ENCODE measurements around the gene PROM2. TPM values are rescaled to one million over a fixed set of nuclear protein-coding genes. Genes with fewer than 3 reads are reported as not detected.

The PROM2 gene
- polyA plus RNA-seq, 1 donor (not counting 4 experiments of a cell fraction or from before 2014, with no cell fraction given), result 11.4 TPM

DNA sequence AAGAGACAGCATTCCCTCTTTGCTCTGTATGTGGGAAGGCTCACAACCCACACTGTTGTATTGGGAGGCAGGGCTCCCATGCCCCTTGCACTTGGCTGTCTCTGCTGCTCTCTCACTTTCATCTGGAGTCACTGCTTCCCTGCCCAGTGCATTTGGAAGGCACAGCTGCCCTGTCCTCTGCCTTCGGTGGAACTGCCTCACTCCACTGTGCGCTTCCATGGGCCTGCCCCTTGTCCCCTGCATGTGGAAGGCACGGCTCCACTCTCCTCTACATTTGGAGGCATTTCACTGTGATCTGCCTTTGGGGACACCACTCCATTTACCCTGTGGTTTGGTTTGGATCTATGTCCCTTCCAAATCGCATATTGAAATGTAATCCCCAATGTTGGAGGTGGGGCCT lies 9.1 kb upstream of the PROM2 start:
- Histone ChIP-seq H2AFZ (ENCODE audit: control insufficient read depth, low read length) (no peak overlapping the region), H3K9me1 (ENCODE audit: control insufficient read depth, extremely low read depth, insufficient read depth, low read length) (no peaks in the 10 kb centered on the region), H3K4me2 (ENCODE audit: control insufficient read depth, extremely low read depth, insufficient read depth, low read depth, low read length) (no peak overlapping the region), H3K36me3 (ENCODE audit: control insufficient read depth in 2 of 2, extremely low read depth in 1 of 2, insufficient read depth in 2 of 2, low read length in 2 of 2) (no peaks in the 10 kb centered on the region), H3K79me2 (ENCODE audit: control insufficient read depth, insufficient read depth, low read length) (no peaks in the 10 kb centered on the region), H3K9me3 (ENCODE audit: control insufficient read depth, low read depth, low read length) (no peaks in the 10 kb centered on the region), H3K4me3 (ENCODE audit: control insufficient read depth in 2 of 3, extremely low read depth in 1 of 3, insufficient read depth in 2 of 3, low read depth in 1 of 3, low read length in 3 of 3) (no peak overlapping the region), H4K20me1 (ENCODE audit: control insufficient read depth, extremely low read depth, insufficient read depth, low read length) (no peaks in the 10 kb centered on the region), H3K9ac (ENCODE audit: control insufficient read depth, extremely low read depth, insufficient read depth, low read length) (no peak overlapping the region), H3K4me1 (ENCODE audit: control insufficient read depth, extremely low read depth, insufficient read depth, low read length) (peaks cover 25% of the 10 kb centered on the region), H3K27me3 (ENCODE audit: control insufficient read depth, extremely low read depth, insufficient read depth, low read length) (no peaks in the 10 kb centered on the region), H3K27ac (ENCODE audit: control insufficient read depth, insufficient read depth, low read length) (no peak overlapping the region)
- dilution Hi-C loops (cut with MboI; ENCODE audit: extremely low pct_ligation_motif_present, low sequenced_read_pairs), result no loop called here
- FAIRE-seq (no peak), DNase-seq (ENCODE audit: low read depth, low spot score) (no peak)
- no peak for TF ChIP-seq EZH2 (IDR thresholded peaks at IDR 0.05; ENCODE audit: low read length)
- TF ChIP-seq, protein P1, sequence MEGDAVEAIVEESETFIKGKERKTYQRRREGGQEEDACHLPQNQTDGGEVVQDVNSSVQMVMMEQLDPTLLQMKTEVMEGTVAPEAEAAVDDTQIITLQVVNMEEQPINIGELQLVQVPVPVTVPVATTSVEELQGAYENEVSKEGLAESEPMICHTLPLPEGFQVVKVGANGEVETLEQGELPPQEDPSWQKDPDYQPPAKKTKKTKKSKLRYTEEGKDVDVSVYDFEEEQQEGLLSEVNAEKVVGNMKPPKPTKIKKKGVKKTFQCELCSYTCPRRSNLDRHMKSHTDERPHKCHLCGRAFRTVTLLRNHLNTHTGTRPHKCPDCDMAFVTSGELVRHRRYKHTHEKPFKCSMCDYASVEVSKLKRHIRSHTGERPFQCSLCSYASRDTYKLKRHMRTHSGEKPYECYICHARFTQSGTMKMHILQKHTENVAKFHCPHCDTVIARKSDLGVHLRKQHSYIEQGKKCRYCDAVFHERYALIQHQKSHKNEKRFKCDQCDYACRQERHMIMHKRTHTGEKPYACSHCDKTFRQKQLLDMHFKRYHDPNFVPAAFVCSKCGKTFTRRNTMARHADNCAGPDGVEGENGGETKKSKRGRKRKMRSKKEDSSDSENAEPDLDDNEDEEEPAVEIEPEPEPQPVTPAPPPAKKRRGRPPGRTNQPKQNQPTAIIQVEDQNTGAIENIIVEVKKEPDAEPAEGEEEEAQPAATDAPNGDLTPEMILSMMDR (optimal IDR thresholded peaks at IDR 0.05 in 1 of 3, IDR thresholded peaks at IDR 0.05 in 1 of 3, conservative IDR thresholded peaks at IDR 0.05 in 1 of 3; ENCODE audit: extremely low read depth in 1 of 3, insufficient read depth in 2 of 3, low read length in 3 of 3), result no peak

DNA sequence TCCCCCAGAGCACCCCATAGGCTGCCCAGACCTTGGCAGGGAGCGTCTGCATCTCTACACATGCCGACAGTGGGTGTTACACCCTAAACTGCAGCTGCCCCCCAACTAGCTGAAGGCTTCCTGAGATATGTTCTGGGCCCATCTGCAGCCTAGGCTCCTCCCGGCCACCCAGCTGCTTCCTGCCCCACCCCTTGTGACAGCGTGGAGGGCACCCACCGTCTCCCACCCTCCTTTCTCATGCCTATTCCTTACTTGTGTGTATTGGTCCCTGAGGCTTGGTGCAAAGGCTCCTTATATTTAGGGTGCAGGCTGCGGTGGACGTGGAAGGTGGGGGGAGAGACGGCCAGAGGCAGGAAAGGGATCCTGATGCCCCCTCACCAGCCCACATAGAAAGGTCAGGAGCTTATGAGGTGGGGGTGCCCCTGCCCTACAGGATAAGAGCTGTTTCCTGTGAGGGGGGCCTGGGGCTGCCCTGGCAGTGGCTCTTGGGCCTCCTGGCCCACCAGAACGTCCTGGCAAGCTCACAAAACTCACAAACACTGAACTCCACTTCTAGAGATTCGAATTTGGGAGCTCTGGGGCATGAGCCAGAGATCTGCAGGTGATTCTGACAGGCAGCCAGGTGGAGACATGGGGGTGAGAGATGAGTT lies 7.3 kb upstream of the PROM2 start:
- Histone ChIP-seq H3K4me2 (ENCODE audit: control insufficient read depth, extremely low read depth, insufficient read depth, low read depth, low read length) (no peak overlapping the region), H3K9ac (ENCODE audit: control insufficient read depth, extremely low read depth, insufficient read depth, low read length) (no peak overlapping the region), H3K9me1 (ENCODE audit: control insufficient read depth, extremely low read depth, insufficient read depth, low read length) (no peaks in the 10 kb centered on the region), H2AFZ (ENCODE audit: control insufficient read depth, low read length) (no peak overlapping the region), H3K36me3 (ENCODE audit: control insufficient read depth in 2 of 2, extremely low read depth in 1 of 2, insufficient read depth in 2 of 2, low read length in 2 of 2) (no peaks in the 10 kb centered on the region), H3K4me1 (ENCODE audit: control insufficient read depth, extremely low read depth, insufficient read depth, low read length) (peaks cover 17% of the 10 kb centered on the region), H3K27me3 (ENCODE audit: control insufficient read depth, extremely low read depth, insufficient read depth, low read length) (no peaks in the 10 kb centered on the region), H3K9me3 (ENCODE audit: control insufficient read depth, low read depth, low read length) (no peaks in the 10 kb centered on the region), H3K79me2 (ENCODE audit: control insufficient read depth, insufficient read depth, low read length) (no peaks in the 10 kb centered on the region), H3K27ac (ENCODE audit: control insufficient read depth, insufficient read depth, low read length) (no peak overlapping the region), H4K20me1 (ENCODE audit: control insufficient read depth, extremely low read depth, insufficient read depth, low read length) (no peaks in the 10 kb centered on the region), H3K4me3 (ENCODE audit: control insufficient read depth in 2 of 3, extremely low read depth in 1 of 3, insufficient read depth in 2 of 3, low read depth in 1 of 3, low read length in 3 of 3) (no peak overlapping the region)
- dilution Hi-C loops (cut with MboI; ENCODE audit: extremely low pct_ligation_motif_present, low sequenced_read_pairs), result no loop called here
- no peak for DNase-seq (ENCODE audit: low read depth, low spot score)
- TF ChIP-seq EZH2 (IDR thresholded peaks at IDR 0.05; ENCODE audit: low read length), result no peak
- FAIRE-seq, result no peak

Measured in keratinocyte (primary cell).